Liver (tissue), 9 donors: ENCODE results near the gene AGPAT2. TPM values are rescaled to one million over a fixed set of nuclear protein-coding genes. Genes with fewer than 3 reads are reported as not detected.

Source experiments
- DNase-seq: peaks from one replicate; pipeline ENCODE4 v3.0.0-alpha.2; 2017; ENCODE audit warnings: low spot score
- H3K27ac ChIP-seq, 2 donors: one replicate each; pipeline ENCODE4 v1.7.0; 2013; ENCODE audit warnings: inconsistent platforms in 2 of 2, low read length in 2 of 2, control low read depth in 1 of 2, low read depth in 1 of 2, mild to moderate bottlenecking in 1 of 2
- H3K27me3 ChIP-seq, 4 donors: one replicate each; pipeline versions ENCODE4 v1.6.1 to v1.7.0; 2013; ENCODE audit warnings: low read length in 3 of 4, inconsistent platforms in 1 of 4, mild to moderate bottlenecking in 1 of 4, moderate library complexity in 1 of 4; ENCODE audit not compliant: control insufficient read depth in 4 of 4, insufficient read depth in 4 of 4
- H3K36me3 ChIP-seq, 4 donors: one replicate each; pipeline versions ENCODE4 v1.6.1 to v1.7.0; 2013; ENCODE audit warnings: low read length in 3 of 4, mild to moderate bottlenecking in 3 of 4, low read depth in 1 of 4, moderate library complexity in 1 of 4; ENCODE audit not compliant: control insufficient read depth in 4 of 4, insufficient read depth in 3 of 4
- H3K4me1 ChIP-seq, 4 donors: one replicate each; pipeline versions ENCODE4 v1.6.1 to v1.7.0; 2013; ENCODE audit warnings: low read length in 3 of 4, mild to moderate bottlenecking in 3 of 4, moderate library complexity in 1 of 4; ENCODE audit not compliant: control insufficient read depth in 4 of 4, insufficient read depth in 4 of 4
- H3K4me3 ChIP-seq, 3 donors: one replicate each; pipeline versions ENCODE4 v1.6.1 to v1.7.0; 2013; ENCODE audit warnings: low read length in 3 of 3, control low read depth in 1 of 3, low read depth in 1 of 3, mild to moderate bottlenecking in 1 of 3
- H3K9ac ChIP-seq, 2 donors: one replicate each; pipeline ENCODE4 v1.7.0; 2013; ENCODE audit warnings: low read length in 2 of 2, mild to moderate bottlenecking in 2 of 2, moderate library complexity in 2 of 2, control low read depth in 1 of 2, low read depth in 1 of 2
- H3K9me3 ChIP-seq, 4 donors: one replicate each; pipeline versions ENCODE4 v1.6.1 to v1.7.0; 2013; ENCODE audit warnings: low read length in 3 of 4; ENCODE audit not compliant: control insufficient read depth in 4 of 4
- EGR1 ChIP-seq, 2 donors: IDR thresholded peaks; 2 replicates each; pipeline ENCODE4 v1.6.1; 2016 to 2018; ENCODE audit warnings: antibody characterized with exemption in 2 of 2, low read depth in 2 of 2
- FOXA1 ChIP-seq: IDR thresholded peaks from 2 replicates; pipeline ENCODE4 v1.6.1; 2016; ENCODE audit warnings: antibody characterized with exemption
- FOXA2 ChIP-seq: IDR thresholded peaks from 2 replicates; pipeline ENCODE4 v1.6.1; 2016; ENCODE audit warnings: antibody characterized with exemption
- GABPA ChIP-seq, 2 donors: IDR thresholded peaks in 1 of 2; conservative IDR thresholded peaks in 1 of 2; 2 replicates each; pipeline ENCODE4 v1.6.1; 2016; ENCODE audit warnings: antibody characterized with exemption in 2 of 2, mild to moderate bottlenecking in 1 of 2, moderate library complexity in 1 of 2
- HNF4G ChIP-seq: IDR thresholded peaks from 2 replicates; pipeline ENCODE4 v1.6.1; 2016; ENCODE audit warnings: antibody characterized with exemption
- JUND ChIP-seq, 2 donors: IDR thresholded peaks; 2 replicates each; pipeline ENCODE4 v1.6.1; 2016; ENCODE audit warnings: antibody characterized with exemption in 2 of 2
- RAD21 ChIP-seq, 2 donors: IDR thresholded peaks; 2 replicates each; pipeline ENCODE4 v1.6.1; 2016; ENCODE audit warnings: antibody characterized with exemption in 2 of 2, mild to moderate bottlenecking in 2 of 2
- RXRA ChIP-seq, 2 donors: IDR thresholded peaks; 2 replicates each; pipeline ENCODE4 v1.6.1; 2017 to 2018; ENCODE audit warnings: antibody characterized with exemption in 2 of 2, mild to moderate bottlenecking in 1 of 2
- SP1 ChIP-seq: IDR thresholded peaks from 2 replicates; pipeline ENCODE4 v1.6.1; 2018; ENCODE audit warnings: antibody characterized with exemption, mild to moderate bottlenecking
- TAF1 ChIP-seq: conservative IDR thresholded peaks from 2 replicates; pipeline ENCODE4 v1.6.1; 2016; ENCODE audit warnings: antibody characterized with exemption, mild to moderate bottlenecking
- YY1 ChIP-seq: IDR thresholded peaks from 2 replicates; pipeline ENCODE4 v1.6.1; 2016; ENCODE audit warnings: antibody characterized with exemption, mild to moderate bottlenecking
- WGBS: extraction: QIAGEN DNeasy Blood & Tissue Kit; methylation state at CpG from one replicate; pipeline ENCODE4 v1.1.7; 2013; 5-methylcytosine and 5-hydroxymethylcytosine counted together
- polyA plus RNA-seq, 2 donors: library from polyadenylated mRNA; stranded (reverse) in 1 of 2; unstranded in 1 of 2; fragments of 200-250 nt in 1 of 2; fragments of >200 nt in 1 of 2; fragmentation: Nextera tagmentation in 1 of 2; extraction: Ambion mirVana in 1 of 2; gene quantifications; one replicate each; pipeline versions ENCODE4 v1.2.1 to v1.2.3, GENCODE V29; 2013 to 2015
- total RNA-seq, 2 donors: library from RNA; depleted of rRNA; stranded (reverse); fragments of >200 nt; gene quantifications; one replicate each; pipeline ENCODE4 v1.2.3, GENCODE V29; 2014
- TF ChIP-seq, protein P1 (sequence below): IDR thresholded peaks from 2 replicates; pipeline ENCODE4 v1.6.1; 2016; ENCODE audit warnings: antibody characterized with exemption, mild to moderate bottlenecking
- TF ChIP-seq, protein P2 (sequence below): IDR thresholded peaks from 2 replicates; pipeline ENCODE4 v1.6.1; 2016; ENCODE audit warnings: antibody characterized with exemption
- TF ChIP-seq, protein P3 (sequence below): fragments of 150-350 bp; IDR thresholded peaks from 2 replicates; pipeline ENCODE4 v1.5.1; 2017; ENCODE audit warnings: improper control_type of control experiment, low read depth, low read length; ENCODE audit not compliant: missing input control
- TF ChIP-seq, protein P4 (sequence below): IDR thresholded peaks from 2 replicates; pipeline ENCODE4 v1.6.1; 2016; ENCODE audit warnings: antibody characterized with exemption
- donor health status: healthy.
- donor health status: healthy.
- donor health status: healthy.
- donor health status: healthy.
- donor health status: healthy.

The AGPAT2 gene
- total and polyA plus RNA-seq, 4 donors = 75.1 to 222 (median 212) TPM

DNA sequence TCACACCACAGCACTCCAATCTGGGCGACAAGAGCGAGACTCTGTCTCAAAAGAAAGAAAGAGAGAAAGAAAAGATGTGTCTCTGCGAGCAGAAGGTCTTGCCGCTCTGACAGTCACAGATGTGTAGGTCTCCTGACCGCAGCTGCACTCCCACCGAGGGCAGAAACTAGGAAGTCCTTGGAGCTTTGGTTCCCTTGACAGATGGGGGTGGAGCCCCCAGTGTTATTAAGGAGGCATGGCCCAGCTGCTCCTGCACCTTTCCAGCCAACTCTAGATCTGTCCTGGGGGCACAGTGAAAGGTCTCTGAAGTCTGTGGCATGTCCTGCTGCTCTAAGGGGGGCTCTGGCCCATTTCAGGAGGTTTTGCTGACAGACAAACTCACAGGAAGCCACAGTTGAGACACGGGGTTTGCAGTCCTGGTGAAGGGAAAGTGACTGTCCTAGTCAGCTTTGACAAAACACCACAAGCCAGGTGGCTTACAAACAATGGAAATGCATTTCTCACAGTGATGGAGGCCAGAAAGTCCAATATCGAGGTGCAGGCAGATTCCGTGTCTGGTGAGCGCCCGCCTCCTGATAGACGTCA is 16.1 kb upstream of the AGPAT2 start:
- no peak for DNase-seq
- Histone ChIP-seq H3K4me3 (no peak overlapping the region), H3K9me3 (no peaks in the 10 kb centered on the region), H3K9ac (no peak overlapping the region), H3K27me3 (no peaks in the 10 kb centered on the region), H3K4me1 (peaks cover 0 to 11% (median 5%) of the 10 kb centered on the region in 4 donors), H3K36me3 (no peaks in the 10 kb centered on the region), H3K27ac (no peak overlapping the region)
- TF ChIP-seq, protein P1, sequence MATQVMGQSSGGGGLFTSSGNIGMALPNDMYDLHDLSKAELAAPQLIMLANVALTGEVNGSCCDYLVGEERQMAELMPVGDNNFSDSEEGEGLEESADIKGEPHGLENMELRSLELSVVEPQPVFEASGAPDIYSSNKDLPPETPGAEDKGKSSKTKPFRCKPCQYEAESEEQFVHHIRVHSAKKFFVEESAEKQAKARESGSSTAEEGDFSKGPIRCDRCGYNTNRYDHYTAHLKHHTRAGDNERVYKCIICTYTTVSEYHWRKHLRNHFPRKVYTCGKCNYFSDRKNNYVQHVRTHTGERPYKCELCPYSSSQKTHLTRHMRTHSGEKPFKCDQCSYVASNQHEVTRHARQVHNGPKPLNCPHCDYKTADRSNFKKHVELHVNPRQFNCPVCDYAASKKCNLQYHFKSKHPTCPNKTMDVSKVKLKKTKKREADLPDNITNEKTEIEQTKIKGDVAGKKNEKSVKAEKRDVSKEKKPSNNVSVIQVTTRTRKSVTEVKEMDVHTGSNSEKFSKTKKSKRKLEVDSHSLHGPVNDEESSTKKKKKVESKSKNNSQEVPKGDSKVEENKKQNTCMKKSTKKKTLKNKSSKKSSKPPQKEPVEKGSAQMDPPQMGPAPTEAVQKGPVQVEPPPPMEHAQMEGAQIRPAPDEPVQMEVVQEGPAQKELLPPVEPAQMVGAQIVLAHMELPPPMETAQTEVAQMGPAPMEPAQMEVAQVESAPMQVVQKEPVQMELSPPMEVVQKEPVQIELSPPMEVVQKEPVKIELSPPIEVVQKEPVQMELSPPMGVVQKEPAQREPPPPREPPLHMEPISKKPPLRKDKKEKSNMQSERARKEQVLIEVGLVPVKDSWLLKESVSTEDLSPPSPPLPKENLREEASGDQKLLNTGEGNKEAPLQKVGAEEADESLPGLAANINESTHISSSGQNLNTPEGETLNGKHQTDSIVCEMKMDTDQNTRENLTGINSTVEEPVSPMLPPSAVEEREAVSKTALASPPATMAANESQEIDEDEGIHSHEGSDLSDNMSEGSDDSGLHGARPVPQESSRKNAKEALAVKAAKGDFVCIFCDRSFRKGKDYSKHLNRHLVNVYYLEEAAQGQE = no peak
- TF ChIP-seq, protein P2, sequence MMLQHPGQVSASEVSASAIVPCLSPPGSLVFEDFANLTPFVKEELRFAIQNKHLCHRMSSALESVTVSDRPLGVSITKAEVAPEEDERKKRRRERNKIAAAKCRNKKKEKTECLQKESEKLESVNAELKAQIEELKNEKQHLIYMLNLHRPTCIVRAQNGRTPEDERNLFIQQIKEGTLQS = no peak
- no peak for TF ChIP-seq JUND (IDR thresholded peaks at IDR 0.05)
- no peak for TF ChIP-seq RAD21 (IDR thresholded peaks at IDR 0.05)
- no peak for TF ChIP-seq HNF4G
- no peak for TF ChIP-seq YY1
- no peak for TF ChIP-seq GABPA (IDR thresholded peaks at IDR 0.05 in 1 of 2, conservative IDR thresholded peaks at IDR 0.05 in 1 of 2)
- TF ChIP-seq FOXA2 = no peak
- 85% methylated on average over 12 of the region's 12 CpGs for WGBS

DNA sequence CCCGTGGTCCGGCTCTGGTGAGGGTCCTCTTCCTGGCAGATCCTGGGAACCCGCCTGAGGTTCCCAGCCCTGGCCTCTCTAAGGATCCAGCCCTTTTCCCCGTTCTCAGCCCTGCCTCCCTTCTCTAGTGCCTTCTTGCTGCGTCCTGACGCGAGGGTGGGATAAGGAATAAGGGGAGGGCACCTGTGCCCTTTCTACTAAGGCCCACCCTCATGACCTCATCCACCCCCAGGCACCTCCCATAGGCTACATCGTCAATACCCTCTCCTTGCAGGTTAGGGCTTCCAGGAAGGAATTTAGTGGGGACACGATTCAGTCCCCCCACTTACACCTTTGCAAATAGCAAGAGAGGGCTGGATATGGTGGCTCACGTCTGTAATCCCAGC is 14.4 kb upstream of the AGPAT2 start:
- H3K27me3 ChIP-seq = no peaks in the 10 kb centered on the region
- H3K4me3 ChIP-seq = no peak overlapping the region
- TF ChIP-seq RXRA (IDR thresholded peaks at IDR 0.05) (no peak), JUND (IDR thresholded peaks at IDR 0.05) (no peak), FOXA1 (no peak), TAF1 (no peak), FOXA2 (no peak), YY1 (no peak), HNF4G (no peak), RAD21 (IDR thresholded peaks at IDR 0.05) (no peak), SP1 (no peak), EGR1 (IDR thresholded peaks at IDR 0.05; ENCODE audit: low read depth in 2 of 2) (no peak)
- TF ChIP-seq, protein P3, sequence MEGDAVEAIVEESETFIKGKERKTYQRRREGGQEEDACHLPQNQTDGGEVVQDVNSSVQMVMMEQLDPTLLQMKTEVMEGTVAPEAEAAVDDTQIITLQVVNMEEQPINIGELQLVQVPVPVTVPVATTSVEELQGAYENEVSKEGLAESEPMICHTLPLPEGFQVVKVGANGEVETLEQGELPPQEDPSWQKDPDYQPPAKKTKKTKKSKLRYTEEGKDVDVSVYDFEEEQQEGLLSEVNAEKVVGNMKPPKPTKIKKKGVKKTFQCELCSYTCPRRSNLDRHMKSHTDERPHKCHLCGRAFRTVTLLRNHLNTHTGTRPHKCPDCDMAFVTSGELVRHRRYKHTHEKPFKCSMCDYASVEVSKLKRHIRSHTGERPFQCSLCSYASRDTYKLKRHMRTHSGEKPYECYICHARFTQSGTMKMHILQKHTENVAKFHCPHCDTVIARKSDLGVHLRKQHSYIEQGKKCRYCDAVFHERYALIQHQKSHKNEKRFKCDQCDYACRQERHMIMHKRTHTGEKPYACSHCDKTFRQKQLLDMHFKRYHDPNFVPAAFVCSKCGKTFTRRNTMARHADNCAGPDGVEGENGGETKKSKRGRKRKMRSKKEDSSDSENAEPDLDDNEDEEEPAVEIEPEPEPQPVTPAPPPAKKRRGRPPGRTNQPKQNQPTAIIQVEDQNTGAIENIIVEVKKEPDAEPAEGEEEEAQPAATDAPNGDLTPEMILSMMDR = no peak
- TF ChIP-seq, protein P4, sequence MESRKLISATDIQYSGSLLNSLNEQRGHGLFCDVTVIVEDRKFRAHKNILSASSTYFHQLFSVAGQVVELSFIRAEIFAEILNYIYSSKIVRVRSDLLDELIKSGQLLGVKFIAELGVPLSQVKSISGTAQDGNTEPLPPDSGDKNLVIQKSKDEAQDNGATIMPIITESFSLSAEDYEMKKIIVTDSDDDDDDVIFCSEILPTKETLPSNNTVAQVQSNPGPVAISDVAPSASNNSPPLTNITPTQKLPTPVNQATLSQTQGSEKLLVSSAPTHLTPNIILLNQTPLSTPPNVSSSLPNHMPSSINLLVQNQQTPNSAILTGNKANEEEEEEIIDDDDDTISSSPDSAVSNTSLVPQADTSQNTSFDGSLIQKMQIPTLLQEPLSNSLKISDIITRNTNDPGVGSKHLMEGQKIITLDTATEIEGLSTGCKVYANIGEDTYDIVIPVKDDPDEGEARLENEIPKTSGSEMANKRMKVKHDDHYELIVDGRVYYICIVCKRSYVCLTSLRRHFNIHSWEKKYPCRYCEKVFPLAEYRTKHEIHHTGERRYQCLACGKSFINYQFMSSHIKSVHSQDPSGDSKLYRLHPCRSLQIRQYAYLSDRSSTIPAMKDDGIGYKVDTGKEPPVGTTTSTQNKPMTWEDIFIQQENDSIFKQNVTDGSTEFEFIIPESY = no peak

More for the DNA sequence above, 14.4 kb upstream of the AGPAT2 start:
- Histone ChIP-seq H3K4me1 (peaks cover 9 to 25% (median 19%) of the 10 kb centered on the region in 4 donors), H3K9ac (no peak overlapping the region), H3K36me3 (no peaks in the 10 kb centered on the region), H3K9me3 (no peaks in the 10 kb centered on the region), H3K27ac (no peak overlapping the region)
- 74% methylated on average over 10 of the region's 10 CpGs for WGBS
- DNase-seq = no peak
